ENCODE measurements around the gene CCDC47. TPM values are rescaled to one million over a fixed set of nuclear protein-coding genes. Genes with fewer than 3 reads are reported as not detected.
A peak's percentile ranks its signal among the peaks of the same experiment; 100 is the strongest.

Gene CCDC47
- total and polyA plus RNA-seq, 2 of the 13 experiments (the other 11 are each of a cell fraction or from before 2014, with no cell fraction given), result 59.3 to 99.5 TPM

GRCh38 chr17:63819585-63820537 lies 46.5 kb upstream of the CCDC47 start:
- FAIRE-seq (no peak), DNase-seq (ENCODE audit: low spot score) (no peak), ATAC-seq (peak; percentile 10; the same call in 2 of the 3 replicates)
- Histone ChIP-seq H3K4me2 (ENCODE audit: low read depth, low read length) (no peak overlapping the region), H2AFZ (ENCODE audit: low read length) (no peak overlapping the region), H3K4me1 (ENCODE audit: insufficient read depth, low read length) (peaks cover 14% of the 10 kb centered on the region; the same call in 1 of the 2 replicates), H3K79me2 (ENCODE audit: insufficient read depth, low read length) (peaks cover 2% of the 10 kb centered on the region), H4K20me1 (ENCODE audit: insufficient read depth, low read length) (peaks cover 3% of the 10 kb centered on the region; the same call in 1 of the 2 replicates), H3K4me3 (replicated peaks in 1 of 3; ENCODE audit: insufficient read depth in 1 of 3, low read depth in 2 of 3, low read length in 3 of 3) (no peak overlapping the region), H3K9me3 (ENCODE audit: low read length) (no peaks in the 10 kb centered on the region), H3K9ac (ENCODE audit: insufficient read depth, low read depth, low read length) (no peak overlapping the region), H3K27me3 (ENCODE audit: control insufficient read depth in 1 of 2, insufficient read depth in 2 of 2, low read length in 2 of 2) (no peaks in the 10 kb centered on the region), H3K36me3 (replicated peaks in 1 of 2; ENCODE audit: control insufficient read depth in 1 of 2, insufficient read depth in 2 of 2, low read length in 2 of 2) (peaks cover 52 to 95% of the 10 kb centered on the region in 2 experiments), H3K27ac (ENCODE audit: extremely low read length, insufficient read depth, low read length) (no peak overlapping the region)
- TF ChIP-seq ZNF883 (CRISPR knock-in tag; IDR thresholded peaks at IDR 0.05; ENCODE audit: not compliant biosample characterization), result no peak
- peak; percentile 7; the same call in 1 of the 2 replicates for TF ChIP-seq RBFOX2 (IDR thresholded peaks at IDR 0.05; ENCODE audit: low read depth, low read length)
- peak; percentile 57; the same call in 1 of the 2 replicates for TF ChIP-seq PAF1 (CRISPR knock-in tag; IDR thresholded peaks at IDR 0.05)
- TF ChIP-seq RBM22 (optimal IDR thresholded peaks at IDR 0.05; ENCODE audit: low read length), result peak; percentile 99
- TF ChIP-seq HNRNPK (IDR thresholded peaks at IDR 0.05; ENCODE audit: low read depth, low read length, poor library complexity, severe bottlenecking), result peak; percentile 23
- peak; percentile 34; the same call in 1 of the 2 replicates for TF ChIP-seq POLR2AphosphoS5 (IDR thresholded peaks at IDR 0.05; ENCODE audit: low read depth, low read length)
- TF ChIP-seq POLR2A (IDR thresholded peaks at IDR 0.05; ENCODE audit: insufficient read depth in 1 of 2, low read depth in 2 of 2, low read length in 2 of 2), result 0 out of 4 replicates have a peak, but pooled peaks of 1 of the 2 experiments have one; percentile 3
- no peak; the same call in 1 of the 2 replicates for TF ChIP-seq POLR2AphosphoS2 (IDR thresholded peaks at IDR 0.05; ENCODE audit: low read depth, low read length)
- peak; percentile 48; the same call in 1 of the 2 replicates for TF ChIP-seq POLR2G (IDR thresholded peaks at IDR 0.05; ENCODE audit: low read depth, low read length)
- TF ChIP-seq ZNF691 (CRISPR knock-in tag; IDR thresholded peaks at IDR 0.05; ENCODE audit: borderline replicate concordance, low read depth), result 0 out of 2 replicates have a peak, but pooled peaks have one; percentile 27
- POLR2A ChIA-PET, result interaction anchor here (1.7 kb wide), 1 partner anchor 7 kb away, joined by 10 read pairs; the partner anchor contains the start of genes FTSJ3 and PSMC5
- intact Hi-C loops (cut with micrococcal nuclease; ENCODE audit: unreplicated experiment), result no loop called here
- in situ Hi-C loops (cut with HindIII; ENCODE audit: extremely low pct_ligation_motif_present, low pct_unique_long_range_greater_than_20kb), result no loop called here
- BruUV-seq (replicated peaks), result TSS peak; percentile 63
- CTCF ChIA-PET (ENCODE audit: low intra/inter-chr PET ratio, low total read pairs), result no interaction called here
- 94% methylated on average over 21 of the region's 21 CpGs for WGBS (ENCODE audit: low lambda C conversion rate)
